H1 (cell line): Measurements from ENCODE around the gene MST1R. TPM values are rescaled to one million over a fixed set of nuclear protein-coding genes. Genes with fewer than 3 reads are reported as not detected.

Source experiments
- CTCF ChIA-PET: fragments of 300-600 bp; sonication (Branson Sonifier 250); formaldehyde crosslinking; loops from one replicate; lab custom pipeline; 2021; ENCODE audit not compliant: partially characterized antibody; lab: Charles Lee
- POLR2A ChIA-PET: fragments of 300-600 bp; sonication (Branson Sonifier 250); formaldehyde crosslinking; loops from one replicate; lab custom pipeline; 2021; ENCODE audit warnings: inconsistent platforms; ENCODE audit not compliant: partially characterized antibody; lab: Charles Lee
- DNase-seq, 2 experiments: peaks; one replicate each; pipeline versions ENCODE4 v3.0.0 to v3.0.0-alpha.2; 2010 to 2022; ENCODE audit warnings: low spot score in 2 of 2, low read depth in 1 of 2, mixed read lengths in 1 of 2
- FAIRE-seq: peaks from 2 replicates; lab custom pipeline; 2011; peaks lifted over from hg19 to GRCh38; lab: Jason Lieb, UNC
- H2AFZ ChIP-seq: 2 replicates; pipeline ENCODE4 v1.8.1; 2012; ENCODE audit warnings: low read length, inconsistent platforms
- H2AK5ac ChIP-seq: 2 replicates; pipeline ENCODE4 v1.6.1; 2013; ENCODE audit warnings: low read depth, low read length
- H2BK120ac ChIP-seq: replicated peaks from 2 replicates; pipeline ENCODE3; 2013; ENCODE audit warnings: low read depth, low read length, inconsistent platforms
- H2BK12ac ChIP-seq: 2 replicates; pipeline ENCODE4 v1.6.1; 2013; ENCODE audit warnings: low read depth, low read length
- H2BK15ac ChIP-seq: 2 replicates; pipeline ENCODE4 v1.6.1; 2013; ENCODE audit warnings: low read length
- H2BK20ac ChIP-seq: 2 replicates; pipeline ENCODE4 v1.6.1; 2013; ENCODE audit warnings: low read length
- H2BK5ac ChIP-seq: 2 replicates; pipeline ENCODE4 v1.6.1; 2013; ENCODE audit warnings: low read depth, low read length
- H3K14ac ChIP-seq: 2 replicates; pipeline ENCODE4 v1.6.1; 2013; ENCODE audit warnings: inconsistent platforms; ENCODE audit not compliant: insufficient read length
- H3K18ac ChIP-seq: 2 replicates; pipeline ENCODE4 v1.6.1; 2013; ENCODE audit warnings: low read length; ENCODE audit errors: extremely low read depth
- H3K23ac ChIP-seq: 2 replicates; pipeline ENCODE4 v1.6.1; 2013; ENCODE audit warnings: inconsistent platforms; ENCODE audit not compliant: insufficient read length
- H3K23me2 ChIP-seq: 2 replicates; pipeline ENCODE4 v1.6.1; 2013; ENCODE audit warnings: low read depth, low read length
- H3K27ac ChIP-seq: 2 replicates; pipeline ENCODE4 v1.6.1; 2011; ENCODE audit warnings: low read depth, low read length, inconsistent platforms
- H3K27me3 ChIP-seq, 4 experiments: replicated peaks in 1 of 4; 1 replicate in 1 of 4; 2 replicates in 3 of 4; pipeline versions ENCODE4 v1.6.1 to v1.8.1; 2011 to 2013; ENCODE audit warnings: low read length in 3 of 4, mild to moderate bottlenecking in 3 of 4, inconsistent platforms in 2 of 4, mixed read lengths in 2 of 4, moderate library complexity in 1 of 4; ENCODE audit not compliant: control insufficient read depth in 3 of 4, insufficient read depth in 3 of 4; ENCODE audit errors: extremely low read depth in 1 of 4
- H3K36me3 ChIP-seq, 4 experiments: 2 replicates each; pipeline versions ENCODE4 v1.6.1 to v1.8.1; 2011 to 2013; ENCODE audit warnings: mild to moderate bottlenecking in 4 of 4, low read length in 3 of 4, moderate library complexity in 2 of 4, control low read depth in 1 of 4, inconsistent platforms in 1 of 4; ENCODE audit not compliant: insufficient read depth in 4 of 4, control insufficient read depth in 2 of 4
- H3K4ac ChIP-seq: replicated peaks from 2 replicates; pipeline ENCODE3; 2013; ENCODE audit warnings: low read length, low read depth, mixed read lengths, inconsistent platforms; ENCODE audit not compliant: insufficient read length
- H3K4me1 ChIP-seq, 4 experiments: replicated peaks in 1 of 4; 1 replicate in 1 of 4; 2 replicates in 3 of 4; pipeline versions ENCODE4 v1.6.1 to v1.8.1; 2011 to 2013; ENCODE audit warnings: low read length in 3 of 4, inconsistent platforms in 2 of 4, mixed read lengths in 1 of 4; ENCODE audit not compliant: insufficient read depth in 4 of 4, control insufficient read depth in 3 of 4
- H3K4me2 ChIP-seq, 2 experiments: 2 replicates each; pipeline versions ENCODE4 v1.6.1 to v1.8.1; 2011 to 2013; ENCODE audit warnings: low read depth in 2 of 2, low read length in 2 of 2, control low read depth in 1 of 2, inconsistent platforms in 1 of 2, mild to moderate bottlenecking in 1 of 2; ENCODE audit not compliant: insufficient read depth in 1 of 2
- H3K4me3 ChIP-seq, 4 experiments: fragments of 200-600, 300-600 bp in 1 of 4; sonication (generic), shearing (Covaris generic), sonication (Bioruptor Twin) in 1 of 4; 2 replicates each; pipeline versions ENCODE4 v1.5.1 to v1.8.1; 2011 to 2016; ENCODE audit warnings: low read length in 4 of 4, low read depth in 3 of 4, control low read depth in 2 of 4, inconsistent platforms in 2 of 4, mild to moderate bottlenecking in 2 of 4, mixed read lengths in 1 of 4, moderate library complexity in 1 of 4; ENCODE audit not compliant: insufficient read depth in 2 of 4; ENCODE audit errors: extremely low read depth in 1 of 4
- H3K56ac ChIP-seq: replicated peaks from 2 replicates; pipeline ENCODE3; 2013; ENCODE audit warnings: low read depth, mild to moderate bottlenecking, mixed read lengths, low read length, inconsistent platforms; ENCODE audit not compliant: insufficient read length
- H3K79me1 ChIP-seq: 2 replicates; pipeline ENCODE4 v1.6.1; 2013; ENCODE audit warnings: low read depth, low read length, control low read depth
- H3K79me2 ChIP-seq, 2 experiments: 2 replicates each; pipeline versions ENCODE4 v1.6.1 to v1.8.1; 2012 to 2013; ENCODE audit warnings: low read length in 2 of 2, mild to moderate bottlenecking in 2 of 2, inconsistent platforms in 1 of 2; ENCODE audit not compliant: insufficient read depth in 2 of 2, control insufficient read depth in 1 of 2
- H3K9ac ChIP-seq, 4 experiments: replicated peaks in 1 of 4; 1 replicate in 1 of 4; 2 replicates in 3 of 4; pipeline versions ENCODE4 v1.6.1 to v1.8.1; 2011 to 2013; ENCODE audit warnings: low read depth in 3 of 4, low read length in 3 of 4, control low read depth in 2 of 4, mild to moderate bottlenecking in 2 of 4, moderate library complexity in 2 of 4, inconsistent platforms in 1 of 4; ENCODE audit errors: extremely low read depth in 1 of 4
- H3K9me3 ChIP-seq, 2 experiments: 2 replicates each; pipeline versions ENCODE4 v1.6.1 to v1.8.1; 2012 to 2013; ENCODE audit warnings: mild to moderate bottlenecking in 2 of 2, moderate library complexity in 2 of 2, control low read depth in 1 of 2, inconsistent platforms in 1 of 2, low read depth in 1 of 2, low read length in 1 of 2, mixed read lengths in 1 of 2; ENCODE audit not compliant: insufficient read depth in 2 of 2
- H4K20me1 ChIP-seq, 2 experiments: replicated peaks in 1 of 2; 2 replicates each; pipeline versions ENCODE3 to v1.8.1; 2011 to 2013; ENCODE audit warnings: inconsistent platforms in 2 of 2, low read length in 2 of 2, mild to moderate bottlenecking in 1 of 2; ENCODE audit not compliant: insufficient read depth in 2 of 2, control insufficient read depth in 1 of 2
- H4K5ac ChIP-seq: 2 replicates; pipeline ENCODE4 v1.6.1; 2013; ENCODE audit warnings: low read length, low read depth, mixed read lengths, inconsistent platforms; ENCODE audit not compliant: insufficient read length
- H4K8ac ChIP-seq: 2 replicates; pipeline ENCODE4 v1.8.0; 2013; ENCODE audit warnings: mild to moderate bottlenecking, moderate library complexity, low read length, inconsistent platforms; ENCODE audit not compliant: insufficient read depth; ENCODE audit errors: extremely low read depth
- H4K91ac ChIP-seq: replicated peaks from 2 replicates; pipeline ENCODE3; 2013; ENCODE audit warnings: low read length, mixed read lengths, inconsistent platforms; ENCODE audit not compliant: insufficient read length
- BRCA1 ChIP-seq: IDR thresholded peaks from 2 replicates; pipeline ENCODE4 v1.6.1; 2012; ENCODE audit warnings: low read depth, low read length, improper control_type of control experiment
- CEBPB ChIP-seq: IDR thresholded peaks from 2 replicates; pipeline ENCODE4 v1.6.1; 2012; ENCODE audit warnings: low read depth, low read length
- CHD2 ChIP-seq: IDR thresholded peaks from 2 replicates; pipeline ENCODE4 v1.6.1; 2012; ENCODE audit warnings: low read length, improper control_type of control experiment
- FOSL1 ChIP-seq: IDR thresholded peaks from 2 replicates; pipeline ENCODE4 v1.6.1; 2011; ENCODE audit warnings: mild to moderate bottlenecking, low read depth, low read length, moderate library complexity; ENCODE audit not compliant: insufficient read depth
- NANOG ChIP-seq: IDR thresholded peaks from 2 replicates; pipeline ENCODE4 v1.6.1; 2011; ENCODE audit warnings: low read length, low read depth, mild to moderate bottlenecking, inconsistent platforms; ENCODE audit not compliant: insufficient read depth, poor library complexity, severe bottlenecking
- POU5F1 ChIP-seq: IDR thresholded peaks from 2 replicates; pipeline ENCODE4 v1.6.1; 2011; ENCODE audit warnings: low read depth, mild to moderate bottlenecking, low read length, moderate library complexity
- RAD21 ChIP-seq, 2 experiments: IDR thresholded peaks in 1 of 2; conservative IDR thresholded peaks in 1 of 2; 2 replicates each; pipeline ENCODE4 v1.6.1; 2011; ENCODE audit warnings: low read depth in 2 of 2, low read length in 2 of 2, improper control_type of control experiment in 1 of 2, inconsistent platforms in 1 of 2, mild to moderate bottlenecking in 1 of 2, moderate library complexity in 1 of 2
- RNF2 ChIP-seq: fragments of 200-900, 300-1000 bp; sonication (generic); IDR thresholded peaks from 2 replicates; pipeline ENCODE4 v1.7.1; 2016; ENCODE audit warnings: borderline replicate concordance, low read depth, mild to moderate bottlenecking, antibody characterized with exemption, low read length; ENCODE audit not compliant: poor library complexity, severe bottlenecking; ENCODE audit errors: missing control alignments
- SIN3A ChIP-seq, 2 experiments: IDR thresholded peaks in 1 of 2; conservative IDR thresholded peaks in 1 of 2; 2 replicates each; pipeline ENCODE4 v1.6.1; 2011 to 2012; ENCODE audit warnings: low read length in 2 of 2, improper control_type of control experiment in 1 of 2, low read depth in 1 of 2, mild to moderate bottlenecking in 1 of 2
- SP1 ChIP-seq: IDR thresholded peaks from 2 replicates; pipeline ENCODE4 v1.6.1; 2011; ENCODE audit warnings: low read depth, low read length
- SUZ12 ChIP-seq: fragments of 200-600 bp; sonication (generic); IDR thresholded peaks from 2 replicates; pipeline ENCODE4 v1.6.1; 2012; ENCODE audit warnings: mild to moderate bottlenecking, inconsistent platforms, low read length, moderate library complexity, mixed read lengths
- TBP ChIP-seq: IDR thresholded peaks from 2 replicates; pipeline ENCODE4 v1.6.1; 2011; ENCODE audit warnings: low read depth, low read length, improper control_type of control experiment
- TCF12 ChIP-seq: IDR thresholded peaks from 2 replicates; pipeline ENCODE4 v1.6.1; 2011; ENCODE audit warnings: low read depth, mild to moderate bottlenecking, low read length
- WGBS, 2 experiments: shearing (Covaris generic) in 1 of 2; methylation state at CpG; one replicate each; pipeline versions ENCODE4 v1.1.6 to v1.1.7; 2013 to 2015; ENCODE audit warnings: low lambda C conversion rate in 2 of 2, mixed read lengths in 2 of 2, inconsistent platforms in 1 of 2, low coverage in 1 of 2, missing lambda C conversion rate in 1 of 2; ENCODE audit not compliant: insufficient replicate concordance in 2 of 2, insufficient coverage in 1 of 2, insufficient read length in 1 of 2; ENCODE audit errors: extremely low coverage in 1 of 2, missing lambda C conversion rate in 1 of 2; 5-methylcytosine and 5-hydroxymethylcytosine counted together
- polyA plus RNA-seq, 7 experiments: library from polyadenylated mRNA; depleted of rRNA in 3 of 7; stranded (reverse) in 5 of 7; unstranded in 2 of 7; fragments of >200 nt in 5 of 7; fragments of 200-250 nt in 2 of 7; gene quantifications; 1 replicate in 5 of 7; 2 replicates in 1 of 7; 4 replicates in 1 of 7; pipeline versions ENCODE4 v1.2.1 to v1.2.3, GENCODE V29; 2011 to 2013; ENCODE audit warnings: missing spikeins in 2 of 7, mixed read lengths in 2 of 7
- total RNA-seq: library from RNA; stranded (reverse); fragmentation: NEBNext Ultra II Directional; extraction: Animal tissue kit (Norgen Biotek cat#: 25700); gene quantifications from 2 replicates; pipeline ENCODE4 v1.2.1, GENCODE V29; 2021

MST1R gene
- total and polyA plus RNA-seq, 2 of the 8 experiments (the other 6 are each of a cell fraction or from before 2014, with no cell fraction given), result 4.8 to 7.6 TPM

DNA sequence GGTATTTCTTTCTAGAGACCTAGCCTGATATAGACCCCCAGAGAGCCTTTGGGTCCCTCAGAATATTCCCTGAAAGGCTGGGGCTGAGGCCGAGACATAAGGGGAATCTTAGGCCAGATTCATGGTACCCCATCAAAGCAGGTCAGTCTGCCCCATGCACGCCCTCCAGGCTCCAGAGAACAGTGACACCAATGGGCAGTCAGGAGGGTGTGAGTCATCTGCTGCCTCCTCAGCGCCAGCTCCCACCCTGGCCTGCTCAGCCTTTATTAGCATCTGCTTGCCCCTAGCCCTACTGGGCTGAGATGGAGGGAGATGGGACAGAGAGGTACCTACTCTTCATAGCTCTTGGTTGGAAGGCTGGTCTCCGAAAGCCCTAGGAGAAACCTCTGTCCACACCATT is 19.7 kb downstream of the MST1R start:
- Histone ChIP-seq H2BK120ac (no peak overlapping the region), H3K27me3 (no peaks in the 10 kb centered on the region), H3K4me2 (no peak overlapping the region), H3K23ac (no peak overlapping the region), H3K4me3 (no peak overlapping the region), H2AK5ac (no peak overlapping the region), H2BK20ac (no peak overlapping the region), H3K18ac (no peak overlapping the region), H4K91ac (no peak overlapping the region), H3K79me1 (no peaks in the 10 kb centered on the region), H4K8ac (no peak overlapping the region), H3K4me1 (peaks cover 10 to 22% (median 17%) of the 10 kb centered on the region in 4 experiments), H3K4ac (no peak overlapping the region), H2BK12ac (no peak overlapping the region), H3K36me3 (no peaks in the 10 kb centered on the region), H2AFZ (no peak overlapping the region), H3K23me2 (no peaks in the 10 kb centered on the region), H3K27ac (no peak overlapping the region), H2BK5ac (no peak overlapping the region), H2BK15ac (no peak overlapping the region), H4K20me1 (no peaks in the 10 kb centered on the region), H4K5ac (no peak overlapping the region), H3K14ac (no peak overlapping the region), H3K9me3 (no peaks in the 10 kb centered on the region), H3K9ac (no peak overlapping the region), H3K79me2 (no peaks in the 10 kb centered on the region), H3K56ac (no peak overlapping the region)
- TF ChIP-seq SUZ12 (no peak), FOSL1 (no peak), BRCA1 (no peak), POU5F1 (no peak), TBP (no peak), CEBPB (no peak), TCF12 (no peak), CHD2 (no peak), SP1 (no peak), NANOG (no peak), RAD21 (IDR thresholded peaks at IDR 0.05 in 1 of 2, conservative IDR thresholded peaks at IDR 0.05 in 1 of 2; ENCODE audit: low read depth in 2 of 2, low read length in 2 of 2) (no peak), RNF2 (no peak), SIN3A (conservative IDR thresholded peaks at IDR 0.05 in 1 of 2, IDR thresholded peaks at IDR 0.05 in 1 of 2; ENCODE audit: low read depth in 1 of 2, low read length in 2 of 2) (no peak)
- WGBS, 2 experiments, result 84% methylated on average over 4 of the region's 4 CpGs; no CpG with 5 or more reads in 1 of the 2 experiments
- ChIA-PET CTCF (interaction anchor here (1.5 to 10.1 kb wide), 6 partner anchors 12 to 43 kb away, joined by 4 to 89 read pairs (median 15); partner anchors contain the start of gene CAMKV), POLR2A (interaction anchor here (0.7 to 16.1 kb wide), 7 partner anchors 8 to 29 kb away, joined by 3 to 149 read pairs (median 4); partner anchors contain the start of genes CAMKV, MST1R and TRAIP)
- DNase-seq (no peak), FAIRE-seq (no peak)
